ENCODE measurements around the gene PLXNA2.

The PLXNA2 gene, protein sequence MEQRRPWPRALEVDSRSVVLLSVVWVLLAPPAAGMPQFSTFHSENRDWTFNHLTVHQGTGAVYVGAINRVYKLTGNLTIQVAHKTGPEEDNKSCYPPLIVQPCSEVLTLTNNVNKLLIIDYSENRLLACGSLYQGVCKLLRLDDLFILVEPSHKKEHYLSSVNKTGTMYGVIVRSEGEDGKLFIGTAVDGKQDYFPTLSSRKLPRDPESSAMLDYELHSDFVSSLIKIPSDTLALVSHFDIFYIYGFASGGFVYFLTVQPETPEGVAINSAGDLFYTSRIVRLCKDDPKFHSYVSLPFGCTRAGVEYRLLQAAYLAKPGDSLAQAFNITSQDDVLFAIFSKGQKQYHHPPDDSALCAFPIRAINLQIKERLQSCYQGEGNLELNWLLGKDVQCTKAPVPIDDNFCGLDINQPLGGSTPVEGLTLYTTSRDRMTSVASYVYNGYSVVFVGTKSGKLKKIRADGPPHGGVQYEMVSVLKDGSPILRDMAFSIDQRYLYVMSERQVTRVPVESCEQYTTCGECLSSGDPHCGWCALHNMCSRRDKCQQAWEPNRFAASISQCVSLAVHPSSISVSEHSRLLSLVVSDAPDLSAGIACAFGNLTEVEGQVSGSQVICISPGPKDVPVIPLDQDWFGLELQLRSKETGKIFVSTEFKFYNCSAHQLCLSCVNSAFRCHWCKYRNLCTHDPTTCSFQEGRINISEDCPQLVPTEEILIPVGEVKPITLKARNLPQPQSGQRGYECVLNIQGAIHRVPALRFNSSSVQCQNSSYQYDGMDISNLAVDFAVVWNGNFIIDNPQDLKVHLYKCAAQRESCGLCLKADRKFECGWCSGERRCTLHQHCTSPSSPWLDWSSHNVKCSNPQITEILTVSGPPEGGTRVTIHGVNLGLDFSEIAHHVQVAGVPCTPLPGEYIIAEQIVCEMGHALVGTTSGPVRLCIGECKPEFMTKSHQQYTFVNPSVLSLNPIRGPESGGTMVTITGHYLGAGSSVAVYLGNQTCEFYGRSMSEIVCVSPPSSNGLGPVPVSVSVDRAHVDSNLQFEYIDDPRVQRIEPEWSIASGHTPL (N-terminal part only)

DNA sequence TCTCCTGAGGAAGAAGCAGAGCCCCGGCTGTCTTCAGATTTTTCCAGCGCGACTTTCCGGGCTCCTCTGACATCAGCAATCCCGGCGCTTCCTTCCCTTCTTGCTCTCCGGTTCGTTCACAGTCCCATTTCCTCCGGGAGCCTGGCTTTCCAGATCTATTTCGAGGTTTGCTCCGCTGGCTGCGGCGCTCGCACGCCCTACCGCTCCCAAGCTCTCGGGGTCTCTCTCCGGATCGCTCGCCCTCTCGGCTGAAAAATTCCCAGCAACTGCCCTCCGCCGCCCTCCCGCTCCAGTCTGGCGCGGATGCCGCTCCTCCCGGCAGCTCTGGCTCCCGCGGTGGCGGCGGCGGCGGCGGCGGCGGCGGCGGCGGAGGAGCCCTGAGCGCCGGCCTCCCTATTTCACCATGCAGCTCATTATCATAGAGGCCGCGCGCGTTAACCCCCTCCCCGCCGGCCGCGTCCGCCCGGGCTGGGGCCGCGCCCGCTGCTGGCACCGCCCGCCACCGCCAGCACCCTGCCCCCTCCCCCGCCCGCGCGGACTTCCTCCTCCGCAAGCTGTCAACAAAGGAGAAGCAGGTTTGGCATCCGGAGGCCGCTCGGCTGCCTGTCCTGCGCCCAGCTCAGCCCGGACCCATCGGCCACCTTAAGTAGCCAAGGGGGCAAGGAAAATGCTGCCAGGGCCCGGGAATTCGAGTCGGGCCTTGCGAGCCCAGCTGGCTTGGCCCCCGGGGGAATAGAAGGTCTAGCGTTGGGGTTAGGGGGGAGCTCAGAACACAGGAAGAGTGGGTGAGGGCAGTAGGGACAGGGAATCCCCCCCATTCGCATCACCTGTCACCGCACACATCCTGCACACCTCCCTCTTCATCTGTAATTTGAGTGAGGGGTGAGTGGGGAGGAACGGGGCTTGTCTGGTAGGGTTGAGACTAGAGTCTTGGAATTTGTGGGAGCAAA, at the start of gene PLXNA2:
PLXNA2 (minus strand) TSS at position 418 of the 950 bp plus-strand sequence. CDS start 26,462 bp downstream, outside the sequence.
- DNase-seq (ENCODE audit: low read depth in 2 of 2), result peak; percentile 37 to 43

DNA sequence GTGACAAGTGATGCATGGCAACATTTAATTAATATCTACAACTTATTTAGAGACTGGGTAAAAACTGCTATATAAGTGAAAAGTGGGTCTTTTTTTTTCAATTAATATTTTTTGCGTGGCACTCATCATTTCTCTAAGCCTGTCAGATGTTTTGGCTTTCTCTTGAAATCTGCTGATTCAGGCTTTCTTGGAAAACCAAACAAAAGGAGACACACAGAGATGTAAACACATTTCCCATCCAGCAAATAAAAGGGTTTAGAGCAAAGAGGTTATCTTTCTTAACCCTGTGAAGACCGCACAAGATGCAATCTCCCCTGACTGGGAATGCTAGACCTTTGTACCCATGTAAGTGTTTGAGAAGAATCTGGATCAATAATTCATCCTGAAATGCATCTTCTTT, 48.7 kb upstream of the PLXNA2 start:
- no peak for DNase-seq (ENCODE audit: low read depth in 2 of 2)

DNA sequence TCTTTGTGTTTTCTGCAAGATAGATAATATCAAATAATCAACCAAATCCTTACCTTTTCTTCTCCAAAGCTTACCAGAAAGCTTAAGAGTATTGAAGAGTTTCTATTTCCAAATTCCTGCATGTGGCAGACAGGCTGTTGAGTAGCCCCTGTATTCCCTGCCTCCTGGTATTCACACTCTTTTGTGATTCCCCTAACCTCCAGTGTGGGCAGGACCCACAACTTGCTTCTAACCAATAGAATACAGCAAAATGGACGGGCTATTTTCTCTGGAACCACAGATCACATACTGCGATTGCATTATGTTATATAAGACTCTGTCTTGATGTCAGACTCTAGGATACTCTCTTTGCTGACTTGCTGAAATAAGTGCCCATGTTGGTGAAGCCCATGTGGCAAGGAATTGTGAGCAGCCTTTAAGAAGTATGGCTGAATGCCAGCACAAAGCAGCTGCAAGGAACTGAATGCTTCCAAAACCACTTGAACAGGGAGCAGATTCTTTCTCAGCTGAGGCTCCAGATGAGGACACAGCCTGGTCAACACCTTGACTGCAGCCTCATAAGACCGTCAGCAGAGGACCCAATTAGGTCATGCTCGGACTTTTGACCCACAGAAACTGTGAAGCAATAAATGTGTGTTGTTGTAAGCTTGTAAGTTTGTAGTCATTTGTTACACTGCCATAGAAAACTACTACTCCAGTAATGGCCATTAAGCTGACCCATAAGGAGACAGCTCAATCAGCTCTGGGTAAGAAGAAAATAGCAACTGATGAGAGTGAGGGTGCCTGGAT, 47.9 kb upstream of the PLXNA2 start:
- DNase-seq (ENCODE audit: low read depth in 2 of 2), result no peak

DNA sequence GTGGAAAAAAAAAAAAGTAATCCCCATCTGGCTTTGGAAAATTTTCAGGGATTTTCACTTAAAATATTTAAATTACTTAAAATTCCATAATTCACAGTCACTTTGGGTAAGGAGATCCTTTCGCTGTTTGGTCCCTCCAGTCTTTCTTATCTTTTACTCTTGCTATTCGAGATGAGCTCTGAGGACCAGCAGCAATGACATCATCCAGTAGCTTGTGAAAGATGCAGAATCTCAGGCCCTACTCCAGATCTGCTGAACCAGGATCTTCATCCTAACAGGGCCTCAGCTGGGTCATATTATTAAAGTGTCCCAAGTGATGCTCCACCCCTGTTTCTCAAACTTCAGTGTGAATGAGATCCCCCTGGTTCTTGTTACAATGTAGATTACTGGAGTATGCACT, 46.9 kb upstream of the PLXNA2 start:
- no peak for DNase-seq (ENCODE audit: low read depth in 2 of 2)

DNA sequence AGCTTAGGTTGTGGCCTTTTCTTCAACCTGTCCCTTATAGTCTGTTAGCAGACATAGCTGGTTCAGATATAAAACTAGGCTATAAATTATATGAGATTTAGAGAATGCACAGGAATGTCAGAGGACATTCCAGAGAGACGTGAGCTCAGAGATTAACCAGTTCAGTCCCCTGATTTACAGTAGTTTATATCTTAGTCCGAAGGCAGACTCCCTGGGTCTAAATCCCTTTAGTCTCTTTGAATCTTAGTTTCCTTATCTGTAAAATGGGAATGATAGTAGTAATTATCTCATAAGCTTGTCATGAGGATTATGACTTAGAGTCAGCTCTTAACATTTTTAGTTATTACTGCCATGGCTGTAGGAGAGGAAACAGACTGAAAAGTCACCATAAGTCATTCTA, 45.5 kb upstream of the PLXNA2 start:
- DNase-seq (ENCODE audit: low read depth in 2 of 2), result no peak

DNA sequence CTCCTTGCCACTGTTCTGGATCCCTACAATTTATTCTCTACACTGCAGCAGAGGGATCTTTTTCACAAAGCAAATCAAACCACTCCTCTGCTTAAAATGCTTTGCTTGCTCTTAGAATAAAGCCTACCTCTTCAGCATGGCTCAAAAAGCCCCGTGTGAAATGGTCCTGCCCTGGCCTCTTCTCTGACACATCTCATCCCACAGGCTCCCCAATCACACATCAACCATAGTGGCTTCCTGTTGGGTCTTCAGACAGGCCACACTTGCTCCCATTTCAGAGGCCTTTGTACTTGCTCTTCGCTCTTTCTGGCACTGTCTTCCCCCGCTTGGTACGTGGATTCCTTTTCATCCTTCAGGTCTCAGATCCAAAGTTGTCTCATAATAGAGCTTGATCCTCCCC, 44.3 kb upstream of the PLXNA2 start:
- DNase-seq (ENCODE audit: low read depth in 2 of 2), result no peak

DNA sequence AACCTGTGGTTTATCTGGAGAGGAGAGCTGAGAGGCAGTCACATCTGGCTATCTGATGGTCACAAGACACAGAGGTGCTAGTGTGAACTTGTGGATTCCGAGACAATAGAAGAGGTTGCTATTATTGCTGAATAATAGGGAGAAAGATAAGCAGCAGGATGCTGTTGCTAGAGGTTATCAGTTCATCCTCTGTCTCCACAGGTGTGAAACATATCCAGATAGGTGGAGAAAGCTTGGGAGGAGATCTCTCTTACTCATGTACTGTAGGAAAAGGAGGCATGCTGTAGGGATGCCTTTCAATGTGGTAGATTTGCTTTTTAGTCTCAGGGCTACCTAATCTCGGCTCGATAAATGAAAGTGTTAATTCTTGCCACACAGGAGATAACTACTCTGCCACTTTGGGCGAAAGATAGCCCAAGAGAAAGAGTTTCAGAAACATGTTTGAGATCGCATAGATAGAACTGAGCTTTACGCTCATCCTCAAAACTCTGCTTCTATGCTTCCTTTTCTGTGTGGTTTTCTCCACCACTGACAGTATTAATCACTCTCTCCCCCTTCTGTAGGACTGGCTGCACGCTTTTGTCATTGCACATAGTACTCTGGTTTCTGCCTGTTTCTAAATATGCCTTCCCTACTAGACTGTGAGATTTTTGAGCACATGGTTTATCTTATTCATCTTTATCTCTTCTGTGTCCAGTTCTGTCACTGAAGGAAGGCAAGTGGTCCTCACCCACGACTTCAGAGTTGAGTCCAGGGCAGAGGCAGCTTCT, 36.7 kb upstream of the PLXNA2 start:
- no peak for DNase-seq (ENCODE audit: low read depth in 2 of 2)

DNA sequence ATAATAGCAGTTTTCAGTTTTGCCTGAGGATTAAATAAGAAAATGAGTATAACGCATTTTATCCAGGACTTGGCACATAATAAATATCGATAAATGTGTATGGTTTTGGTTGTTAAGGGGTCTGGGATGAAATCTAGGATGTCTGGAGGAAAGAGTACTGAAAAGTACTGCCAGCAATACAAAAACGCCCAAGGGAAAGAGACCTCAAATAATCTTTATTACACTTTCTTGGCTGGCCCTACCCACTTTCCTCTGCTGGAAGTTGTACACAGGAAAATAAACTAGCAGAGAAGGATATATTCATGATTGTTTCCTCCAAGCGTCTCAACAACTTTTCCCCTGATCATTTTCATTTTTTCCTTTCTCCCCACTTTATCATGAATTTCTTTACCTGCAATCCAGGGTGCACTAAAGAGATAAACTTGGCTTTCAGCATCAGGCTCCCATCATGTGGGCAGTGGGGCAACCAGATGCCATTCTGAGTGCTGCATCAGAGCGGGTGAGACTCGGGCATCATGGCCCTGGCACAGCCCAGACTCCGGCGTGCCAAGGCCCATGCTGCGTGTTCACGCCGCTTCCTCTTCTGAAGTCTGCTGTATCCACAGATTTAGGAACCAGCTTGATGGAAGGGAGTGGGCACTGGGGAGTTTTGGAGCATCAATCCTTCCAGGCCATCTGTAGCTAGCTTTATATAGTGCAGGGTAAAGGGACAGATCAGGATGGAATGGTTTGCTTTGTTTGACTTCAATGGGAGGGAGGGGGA, 35.8 kb upstream of the PLXNA2 start:
- DNase-seq (ENCODE audit: low read depth in 2 of 2), result no peak

DNA sequence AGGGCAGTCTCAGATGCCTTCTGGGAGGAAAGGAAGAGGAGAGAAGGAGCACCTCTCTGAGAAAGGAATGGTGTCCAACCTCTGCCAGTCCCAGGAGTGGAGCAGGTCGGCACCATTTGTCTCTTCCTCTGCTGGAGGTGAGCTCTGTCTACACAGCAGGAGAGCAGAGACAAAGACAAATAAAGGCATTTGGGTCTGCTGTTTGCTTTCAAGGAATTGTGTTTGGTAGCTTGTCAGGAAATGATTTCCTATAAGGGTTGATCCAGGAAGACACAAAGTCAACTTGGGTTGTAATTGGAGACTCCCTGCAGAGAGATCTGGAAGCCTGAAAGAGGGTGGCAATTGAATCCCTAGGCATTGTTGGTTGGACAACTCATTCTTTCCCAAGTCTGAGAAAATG, 34.5 kb upstream of the PLXNA2 start:
- no peak for DNase-seq (ENCODE audit: low read depth in 2 of 2)

DNA sequence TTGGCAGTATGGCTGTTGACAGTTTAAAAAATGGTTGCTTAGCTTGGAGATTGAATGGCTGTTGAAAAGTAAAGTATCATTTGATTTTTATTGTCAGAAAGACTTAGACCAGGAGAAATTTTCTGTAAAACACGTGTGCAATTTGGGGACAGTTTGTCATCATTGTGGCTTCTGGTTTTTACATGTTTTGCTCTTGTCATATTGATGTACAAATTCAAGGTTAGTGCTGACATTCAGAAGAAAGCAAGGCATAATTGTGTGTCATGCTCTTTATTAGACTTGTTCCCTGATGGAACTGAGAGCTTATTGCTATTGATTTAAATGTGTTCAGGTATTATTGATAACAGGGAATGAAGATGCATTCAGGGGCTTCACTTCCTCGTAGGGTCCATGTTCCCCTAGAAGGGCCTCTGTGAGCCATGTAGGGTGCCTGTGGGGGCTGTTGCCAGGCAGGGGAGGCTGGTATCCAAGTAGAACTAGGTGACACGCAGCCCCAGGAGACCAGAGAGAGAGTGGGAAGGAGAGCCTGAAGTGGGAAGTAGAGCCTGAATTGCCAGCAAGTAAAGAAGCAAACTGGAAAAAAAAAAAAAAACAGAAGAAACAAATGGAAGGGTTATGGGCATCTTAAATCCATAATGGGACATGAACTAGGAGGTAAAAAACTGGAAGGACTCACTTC, 32.7 kb upstream of the PLXNA2 start:
- DNase-seq (ENCODE audit: low read depth in 2 of 2), result no peak

DNA sequence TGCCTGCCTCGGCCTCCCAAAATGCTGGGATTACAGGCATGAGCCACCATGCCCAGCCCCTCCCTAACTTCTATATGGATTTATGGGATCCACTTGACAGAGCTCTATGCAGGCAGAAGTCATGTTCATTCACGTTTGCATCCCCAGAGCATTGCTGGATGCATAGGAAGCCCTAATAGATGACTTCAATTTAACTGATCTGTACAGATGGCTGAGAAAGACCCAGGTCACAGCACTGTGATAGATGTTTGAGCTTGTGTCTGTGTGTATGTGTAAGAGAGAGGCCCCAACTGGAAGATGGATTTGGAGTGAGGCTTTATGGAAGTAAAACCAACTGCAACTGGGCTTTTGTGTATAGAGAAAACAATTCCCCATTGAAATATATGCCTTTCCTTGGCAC, 30.9 kb upstream of the PLXNA2 start:
- DNase-seq (ENCODE audit: low read depth in 2 of 2), result no peak

DNA sequence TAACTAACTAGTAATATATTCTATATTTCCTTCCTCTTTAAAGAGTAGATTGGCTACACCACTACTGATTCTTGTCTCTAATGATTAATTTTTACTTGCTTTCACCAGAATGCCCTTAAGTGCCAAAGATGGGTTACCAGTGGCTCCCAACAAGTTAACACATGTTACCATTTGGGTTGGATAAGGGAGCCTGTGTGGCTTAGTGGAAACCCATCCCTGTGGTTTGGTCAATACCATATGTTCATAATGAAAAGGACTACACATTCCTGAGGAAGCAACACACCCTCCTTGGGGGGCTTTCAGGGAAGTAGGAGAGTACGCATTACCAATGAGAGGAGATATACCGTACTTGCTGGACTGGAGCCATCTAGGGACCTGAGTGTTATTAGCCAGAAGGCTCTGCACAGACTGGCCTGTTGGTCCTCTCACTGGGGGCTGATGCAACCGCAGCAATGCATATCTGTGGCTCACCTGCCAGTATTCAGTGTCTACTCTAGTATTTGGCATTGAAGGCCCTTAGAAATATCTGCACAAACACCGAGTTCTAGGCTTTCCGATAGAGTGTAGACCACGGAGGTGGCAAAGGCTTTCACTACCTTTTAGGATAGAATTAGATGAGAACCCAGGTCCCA, 29.3 kb upstream of the PLXNA2 start:
- no peak for DNase-seq (ENCODE audit: low read depth in 2 of 2)

DNA sequence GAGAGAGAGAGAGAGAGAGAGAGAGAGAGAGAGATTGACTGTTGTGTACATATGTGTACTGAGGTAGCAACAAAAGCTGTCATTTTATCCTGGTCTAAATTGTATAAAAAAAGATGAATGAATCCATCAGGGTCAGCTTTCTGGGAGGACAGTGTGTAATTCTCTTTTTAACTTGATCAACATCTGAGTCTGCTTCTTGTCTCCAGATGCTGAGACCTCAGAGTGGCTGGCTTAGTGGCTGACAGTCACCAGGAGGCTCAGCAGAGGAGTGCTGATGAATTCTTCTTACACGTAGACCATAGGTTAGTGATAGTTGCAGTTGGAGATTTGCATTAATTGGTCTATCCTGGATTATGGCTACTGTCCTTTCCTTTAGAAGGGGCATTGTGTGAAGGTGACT, 28.5 kb upstream of the PLXNA2 start:
- DNase-seq (ENCODE audit: low read depth in 2 of 2), result no peak

DNA sequence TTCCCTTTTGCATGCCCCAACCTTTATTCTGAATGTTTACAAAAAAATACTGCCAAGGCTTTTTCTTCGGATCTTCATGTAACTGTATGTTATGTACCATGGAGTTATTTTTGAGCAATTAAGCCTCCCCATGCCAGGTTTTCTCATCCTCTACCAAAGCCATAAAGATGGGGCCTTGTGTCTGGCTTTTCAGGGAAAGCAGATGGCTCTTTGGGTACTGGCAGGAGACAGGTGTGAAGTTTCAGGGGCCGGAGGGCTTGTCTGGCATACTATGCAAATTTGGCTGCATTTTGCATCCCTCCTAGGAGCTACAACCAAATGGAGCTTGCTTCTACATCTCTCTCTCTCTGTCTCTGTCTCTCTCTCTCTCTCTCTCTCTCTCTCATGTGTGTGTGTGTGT, 28.1 kb upstream of the PLXNA2 start:
- no peak for DNase-seq (ENCODE audit: low read depth in 2 of 2)

DNA sequence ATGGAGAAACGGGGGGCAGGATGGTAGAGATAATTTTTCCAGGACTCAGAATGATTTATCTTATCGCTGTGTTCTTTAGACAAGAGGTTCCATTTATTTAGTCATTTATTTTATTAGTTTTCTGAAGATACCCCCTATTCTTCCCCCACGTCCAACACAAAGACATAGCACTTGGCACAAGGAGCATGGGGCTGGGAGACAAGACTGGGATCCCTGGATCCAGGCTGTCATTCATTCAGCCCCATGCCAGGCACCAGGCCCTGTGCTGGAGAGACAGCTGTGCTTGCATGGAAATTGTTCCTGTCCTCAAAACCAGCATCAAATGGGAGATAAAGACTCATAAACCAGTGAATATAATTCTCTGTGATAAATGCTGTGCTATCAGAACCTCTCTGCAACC, 27.1 kb upstream of the PLXNA2 start:
- no peak for DNase-seq (ENCODE audit: low read depth in 2 of 2)

DNA sequence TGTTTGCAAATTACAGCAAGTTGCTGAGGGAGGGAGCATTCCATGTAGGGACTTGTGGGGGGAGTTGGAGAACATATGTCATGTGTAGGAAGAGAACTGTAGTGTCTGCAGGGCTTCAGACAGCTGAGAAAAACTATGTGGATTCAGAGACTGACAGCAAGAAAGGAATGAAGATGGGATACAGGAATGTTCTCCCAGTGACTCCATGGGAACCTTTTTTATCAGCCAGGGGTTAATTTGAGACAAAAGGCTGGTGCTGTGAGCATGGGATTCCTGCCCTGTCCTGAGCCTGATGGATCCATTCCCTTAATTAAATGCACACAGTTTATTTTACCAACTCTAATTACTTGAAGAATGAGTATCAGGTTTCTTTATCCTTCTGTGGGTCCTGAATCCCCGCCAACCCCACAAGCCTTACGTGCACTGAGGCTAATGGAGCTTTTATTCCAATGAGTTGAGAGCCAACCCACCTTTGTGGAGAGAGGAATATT, 26.5 kb upstream of the PLXNA2 start:
- no peak for DNase-seq (ENCODE audit: low read depth in 2 of 2)

DNA sequence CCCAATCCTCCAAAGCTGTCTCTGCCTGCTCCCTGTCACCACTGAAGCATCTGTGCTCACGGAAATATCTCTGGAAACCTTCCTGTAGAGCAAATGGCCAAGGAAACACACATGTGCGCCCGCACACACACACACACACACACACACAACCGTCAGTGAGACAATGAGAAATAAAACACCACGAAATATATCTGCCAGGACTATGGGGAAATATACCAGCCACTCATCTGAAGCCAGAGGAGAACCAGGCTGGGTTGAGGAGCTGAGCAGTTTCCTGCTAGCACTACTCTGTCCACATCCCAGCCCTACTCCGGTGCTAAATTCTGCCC, 25.1 kb upstream of the PLXNA2 start:
- DNase-seq (ENCODE audit: low read depth in 2 of 2), result no peak
